ENCODE results near the gene AKR1B1. TPM values are rescaled to one million over a fixed set of nuclear protein-coding genes. Genes with fewer than 3 reads are reported as not detected.
A peak's percentile ranks its signal among the peaks of the same experiment; 100 is the strongest.

Gene AKR1B1
- total RNA-seq, 1 experiment from 2014 or later: 96.2 TPM

- H3K27ac ChIP-seq (ENCODE audit: low read length): no peak overlapping the region
- H3K79me2 ChIP-seq (ENCODE audit: low read length): no peaks in the 10 kb centered on the region
- no peak overlapping the region for H3K4me3 ChIP-seq (ENCODE audit: low read length)
- H3K4me2 ChIP-seq (ENCODE audit: low read depth, low read length, poor library complexity, severe bottlenecking): no peak overlapping the region
- H3K36me3 ChIP-seq (ENCODE audit: insufficient read depth, low read length): peaks cover 8% of the 10 kb centered on the region; the same call in 1 of the 2 replicates
- H3K4me1 ChIP-seq (ENCODE audit: low read length): no peaks in the 10 kb centered on the region
- no peak overlapping the region for H2AFZ ChIP-seq (ENCODE audit: low read length)
- H3K9me3 ChIP-seq (ENCODE audit: low read length): no peaks in the 10 kb centered on the region
- H3K9ac ChIP-seq (ENCODE audit: low read length): no peak overlapping the region
- H4K20me1 ChIP-seq (ENCODE audit: insufficient read depth, low read depth, low read length): no peaks in the 10 kb centered on the region
- H3K27me3 ChIP-seq (ENCODE audit: low read length): no peaks in the 10 kb centered on the region
- H3K9me2 ChIP-seq (replicated peaks; ENCODE audit: insufficient read depth, low read length): no peaks in the 10 kb centered on the region
- no peak for DNase-seq
Measured at GRCh38 chr7:134440476-134440875, 18.4 kb downstream of the AKR1B1 start.

- no peak overlapping the region for H2AFZ ChIP-seq (ENCODE audit: low read length)
- H3K9me2 ChIP-seq (replicated peaks; ENCODE audit: insufficient read depth, low read length): no peaks in the 10 kb centered on the region
- no peak overlapping the region for H3K9ac ChIP-seq (ENCODE audit: low read length)
- H3K4me3 ChIP-seq (ENCODE audit: low read length): no peak overlapping the region
- peaks cover 6% of the 10 kb centered on the region; the same call in 1 of the 2 replicates for H3K36me3 ChIP-seq (ENCODE audit: insufficient read depth, low read length)
- no peaks in the 10 kb centered on the region for H3K79me2 ChIP-seq (ENCODE audit: low read length)
- H3K27me3 ChIP-seq (ENCODE audit: low read length): no peaks in the 10 kb centered on the region
- no peak overlapping the region for H3K27ac ChIP-seq (ENCODE audit: low read length)
- H3K4me1 ChIP-seq (ENCODE audit: low read length): no peaks in the 10 kb centered on the region
- H3K9me3 ChIP-seq (ENCODE audit: low read length): no peaks in the 10 kb centered on the region
- H4K20me1 ChIP-seq (ENCODE audit: insufficient read depth, low read depth, low read length): no peaks in the 10 kb centered on the region
- no peak overlapping the region for H3K4me2 ChIP-seq (ENCODE audit: low read depth, low read length, poor library complexity, severe bottlenecking)
- DNase-seq: no peak
Measured at GRCh38 chr7:134440067-134440466, 18.8 kb downstream of the AKR1B1 start.

GRCh38 chr7:134438946-134439345, 20.0 kb downstream of the AKR1B1 start:
- Histone ChIP-seq H3K36me3 (ENCODE audit: insufficient read depth, low read length) (peaks cover 6% of the 10 kb centered on the region; the same call in 1 of the 2 replicates), H3K9ac (ENCODE audit: low read length) (no peak overlapping the region), H4K20me1 (ENCODE audit: insufficient read depth, low read depth, low read length) (no peaks in the 10 kb centered on the region), H3K9me2 (replicated peaks; ENCODE audit: insufficient read depth, low read length) (no peaks in the 10 kb centered on the region), H3K27me3 (ENCODE audit: low read length) (no peaks in the 10 kb centered on the region), H3K27ac (ENCODE audit: low read length) (no peak overlapping the region), H2AFZ (ENCODE audit: low read length) (no peak overlapping the region), H3K4me3 (ENCODE audit: low read length) (no peak overlapping the region), H3K9me3 (ENCODE audit: low read length) (no peaks in the 10 kb centered on the region), H3K4me2 (ENCODE audit: low read depth, low read length, poor library complexity, severe bottlenecking) (no peak overlapping the region), H3K79me2 (ENCODE audit: low read length) (no peaks in the 10 kb centered on the region), H3K4me1 (ENCODE audit: low read length) (no peaks in the 10 kb centered on the region)
- DNase-seq: no peak

- no peaks in the 10 kb centered on the region for H3K27me3 ChIP-seq (ENCODE audit: low read length)
- no peak for DNase-seq
- H3K9ac ChIP-seq (ENCODE audit: low read length): no peak overlapping the region
- no peaks in the 10 kb centered on the region for H3K9me3 ChIP-seq (ENCODE audit: low read length)
- H3K9me2 ChIP-seq (replicated peaks; ENCODE audit: insufficient read depth, low read length): no peaks in the 10 kb centered on the region
- no peaks in the 10 kb centered on the region for H4K20me1 ChIP-seq (ENCODE audit: insufficient read depth, low read depth, low read length)
- H3K4me3 ChIP-seq (ENCODE audit: low read length): no peak overlapping the region
- peaks cover 13% of the 10 kb centered on the region for H3K4me1 ChIP-seq (ENCODE audit: low read length)
- H3K4me2 ChIP-seq (ENCODE audit: low read depth, low read length, poor library complexity, severe bottlenecking): no peak overlapping the region
- no peak overlapping the region for H3K27ac ChIP-seq (ENCODE audit: low read length)
- no peaks in the 10 kb centered on the region for H3K79me2 ChIP-seq (ENCODE audit: low read length)
- no peak overlapping the region for H2AFZ ChIP-seq (ENCODE audit: low read length)
- no peaks in the 10 kb centered on the region for H3K36me3 ChIP-seq (ENCODE audit: insufficient read depth, low read length)
Measured at GRCh38 chr7:134435161-134435920, 23.6 kb downstream of the AKR1B1 start.

GRCh38 chr7:134434701-134435100, 24.2 kb downstream of the AKR1B1 start:
- H3K27me3 ChIP-seq (ENCODE audit: low read length): no peaks in the 10 kb centered on the region
- H3K27ac ChIP-seq (ENCODE audit: low read length): no peak overlapping the region
- no peaks in the 10 kb centered on the region for H3K9me2 ChIP-seq (replicated peaks; ENCODE audit: insufficient read depth, low read length)
- H3K4me3 ChIP-seq (ENCODE audit: low read length): no peak overlapping the region
- H3K36me3 ChIP-seq (ENCODE audit: insufficient read depth, low read length): no peaks in the 10 kb centered on the region
- H3K4me1 ChIP-seq (ENCODE audit: low read length): peaks cover 18% of the 10 kb centered on the region
- no peaks in the 10 kb centered on the region for H3K9me3 ChIP-seq (ENCODE audit: low read length)
- H2AFZ ChIP-seq (ENCODE audit: low read length): no peak overlapping the region
- no peak overlapping the region for H3K9ac ChIP-seq (ENCODE audit: low read length)
- H3K79me2 ChIP-seq (ENCODE audit: low read length): no peaks in the 10 kb centered on the region
- H3K4me2 ChIP-seq (ENCODE audit: low read depth, low read length, poor library complexity, severe bottlenecking): no peak overlapping the region
- H4K20me1 ChIP-seq (ENCODE audit: insufficient read depth, low read depth, low read length): no peaks in the 10 kb centered on the region
- DNase-seq: no peak

- Histone ChIP-seq H2AFZ (ENCODE audit: low read length) (no peak overlapping the region), H3K79me2 (ENCODE audit: low read length) (no peaks in the 10 kb centered on the region), H3K9ac (ENCODE audit: low read length) (no peak overlapping the region), H3K27ac (ENCODE audit: low read length) (no peak overlapping the region), H3K4me3 (ENCODE audit: low read length) (no peak overlapping the region), H4K20me1 (ENCODE audit: insufficient read depth, low read depth, low read length) (no peaks in the 10 kb centered on the region), H3K9me3 (ENCODE audit: low read length) (no peaks in the 10 kb centered on the region), H3K27me3 (ENCODE audit: low read length) (no peaks in the 10 kb centered on the region), H3K9me2 (replicated peaks; ENCODE audit: insufficient read depth, low read length) (no peaks in the 10 kb centered on the region), H3K36me3 (ENCODE audit: insufficient read depth, low read length) (no peaks in the 10 kb centered on the region), H3K4me2 (ENCODE audit: low read depth, low read length, poor library complexity, severe bottlenecking) (peak overlapping the region; percentile 59), H3K4me1 (ENCODE audit: low read length) (peaks cover 27% of the 10 kb centered on the region)
- DNase-seq: peak; percentile 54
Measured at GRCh38 chr7:134433430-134433829, 25.5 kb downstream of the AKR1B1 start.

GRCh38 chr7:134432296-134433152, 26.4 kb downstream of the AKR1B1 start:
- Histone ChIP-seq H3K4me1 (ENCODE audit: low read length) (peaks cover 27% of the 10 kb centered on the region), H3K4me3 (ENCODE audit: low read length) (peak overlapping the region; percentile 48; the same call in 1 of the 2 replicates), H3K9me3 (ENCODE audit: low read length) (no peaks in the 10 kb centered on the region), H3K4me2 (ENCODE audit: low read depth, low read length, poor library complexity, severe bottlenecking) (peak overlapping the region; percentile 59), H3K36me3 (ENCODE audit: insufficient read depth, low read length) (no peaks in the 10 kb centered on the region), H3K79me2 (ENCODE audit: low read length) (no peaks in the 10 kb centered on the region), H3K9ac (ENCODE audit: low read length) (no peak overlapping the region), H2AFZ (ENCODE audit: low read length) (no peak overlapping the region), H4K20me1 (ENCODE audit: insufficient read depth, low read depth, low read length) (no peaks in the 10 kb centered on the region), H3K9me2 (replicated peaks; ENCODE audit: insufficient read depth, low read length) (no peaks in the 10 kb centered on the region), H3K27ac (ENCODE audit: low read length) (no peak overlapping the region), H3K27me3 (ENCODE audit: low read length) (no peaks in the 10 kb centered on the region)
- DNase-seq: peak; percentile 91

- no peaks in the 10 kb centered on the region for H3K79me2 ChIP-seq (ENCODE audit: low read length)
- H3K36me3 ChIP-seq (ENCODE audit: insufficient read depth, low read length): no peaks in the 10 kb centered on the region
- no peak for DNase-seq
- H3K27me3 ChIP-seq (ENCODE audit: low read length): no peaks in the 10 kb centered on the region
- H3K9me2 ChIP-seq (replicated peaks; ENCODE audit: insufficient read depth, low read length): no peaks in the 10 kb centered on the region
- H3K4me1 ChIP-seq (ENCODE audit: low read length): peaks cover 27% of the 10 kb centered on the region
- no peak overlapping the region for H2AFZ ChIP-seq (ENCODE audit: low read length)
- no peaks in the 10 kb centered on the region for H3K9me3 ChIP-seq (ENCODE audit: low read length)
- no peaks in the 10 kb centered on the region for H4K20me1 ChIP-seq (ENCODE audit: insufficient read depth, low read depth, low read length)
- no peak overlapping the region for H3K4me2 ChIP-seq (ENCODE audit: low read depth, low read length, poor library complexity, severe bottlenecking)
- H3K9ac ChIP-seq (ENCODE audit: low read length): no peak overlapping the region
- H3K4me3 ChIP-seq (ENCODE audit: low read length): no peak overlapping the region
- H3K27ac ChIP-seq (ENCODE audit: low read length): no peak overlapping the region
Measured at GRCh38 chr7:134431815-134432214, 27.1 kb downstream of the AKR1B1 start.

Measured in Karpas-422 (cell line).